SKM-1 treated with dmso at 0.1 percent for 144 hours (cell line): Measurements from ENCODE around the gene IL1R1.
A peak's percentile ranks its signal among the peaks of the same experiment; 100 is the strongest.
"Not testable (repeated sequence)": the region's sequence is repeated elsewhere in the genome, so short reads cannot be mapped to it uniquely, and the experiment has no call there.

Experiments used
- DNase-seq: peaks from one replicate; lab custom pipeline; 2025; ENCODE audit not compliant: unreplicated experiment; lab: John Stamatoyannopoulos, UW

The IL1R1 gene, protein sequence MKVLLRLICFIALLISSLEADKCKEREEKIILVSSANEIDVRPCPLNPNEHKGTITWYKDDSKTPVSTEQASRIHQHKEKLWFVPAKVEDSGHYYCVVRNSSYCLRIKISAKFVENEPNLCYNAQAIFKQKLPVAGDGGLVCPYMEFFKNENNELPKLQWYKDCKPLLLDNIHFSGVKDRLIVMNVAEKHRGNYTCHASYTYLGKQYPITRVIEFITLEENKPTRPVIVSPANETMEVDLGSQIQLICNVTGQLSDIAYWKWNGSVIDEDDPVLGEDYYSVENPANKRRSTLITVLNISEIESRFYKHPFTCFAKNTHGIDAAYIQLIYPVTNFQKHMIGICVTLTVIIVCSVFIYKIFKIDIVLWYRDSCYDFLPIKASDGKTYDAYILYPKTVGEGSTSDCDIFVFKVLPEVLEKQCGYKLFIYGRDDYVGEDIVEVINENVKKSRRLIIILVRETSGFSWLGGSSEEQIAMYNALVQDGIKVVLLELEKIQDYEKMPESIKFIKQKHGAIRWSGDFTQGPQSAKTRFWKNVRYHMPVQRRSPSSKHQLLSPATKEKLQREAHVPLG

DNA sequence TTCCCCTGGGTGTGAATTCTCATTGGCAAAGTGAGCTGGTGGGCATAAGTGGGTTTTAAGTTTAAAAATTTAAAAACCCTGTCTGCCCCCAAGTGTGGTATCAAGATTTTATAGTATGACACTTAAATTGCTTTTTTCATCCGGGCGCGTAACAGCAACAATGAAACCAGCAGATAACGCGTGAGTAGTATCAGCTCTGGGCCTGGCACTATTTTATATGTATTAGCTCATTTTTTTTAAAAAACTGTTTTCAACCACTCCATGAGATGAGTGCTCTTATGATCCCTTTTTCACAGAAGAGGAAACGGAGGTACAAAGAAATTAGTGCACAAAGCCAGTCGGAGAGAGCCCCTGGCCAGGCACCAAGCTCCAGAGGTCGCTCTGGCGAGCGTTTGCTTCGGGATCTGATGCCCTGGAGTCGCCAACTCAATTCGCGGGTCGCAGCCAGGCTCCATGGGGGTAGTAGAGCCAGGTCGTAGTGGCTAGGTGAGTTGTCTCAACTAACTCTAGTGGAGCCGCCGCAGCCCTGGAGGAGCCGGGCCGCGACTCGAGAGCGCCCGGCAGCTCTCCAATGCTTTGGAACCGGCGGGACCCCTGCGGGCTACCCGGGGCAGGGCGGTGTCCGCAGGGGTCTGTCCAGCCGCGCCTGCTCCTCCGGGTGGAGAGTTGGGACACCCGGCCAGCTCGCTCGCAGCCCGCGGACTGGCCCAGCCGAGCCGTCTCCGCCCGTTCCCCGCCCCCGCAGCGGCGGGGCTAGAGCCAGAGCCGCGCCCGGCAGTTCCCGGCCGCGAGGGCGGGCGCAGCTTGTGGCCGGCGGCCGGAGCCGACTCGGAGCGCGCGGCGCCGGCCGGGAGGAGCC is at the start of gene IL1R1:
Gene IL1R1 (plus strand): TSS at position 777 of the 859 bp plus-strand sequence. CDS start 14,979 bp downstream, outside the sequence.
- DNase-seq, result no peak

DNA sequence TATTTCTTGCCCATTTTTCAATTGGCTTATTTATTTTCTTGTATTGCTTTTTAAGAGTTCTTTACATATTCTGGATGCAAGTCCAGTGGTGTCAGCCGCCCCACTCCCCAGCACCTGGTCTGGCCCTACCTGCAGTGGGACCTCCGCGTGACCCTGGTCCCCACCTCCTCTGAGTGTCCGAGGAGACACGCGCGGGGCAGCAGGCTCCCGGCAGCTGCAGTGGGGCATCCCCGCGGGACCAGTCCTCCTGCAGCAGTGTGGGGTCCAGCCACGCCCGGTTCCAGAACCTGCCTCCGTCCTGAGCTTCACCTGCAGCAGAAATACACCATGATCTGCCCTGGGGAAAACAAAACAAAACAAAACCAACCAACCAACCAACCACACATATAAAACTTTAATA is 48.9 kb upstream of the IL1R1 start:
- no peak for DNase-seq

DNA sequence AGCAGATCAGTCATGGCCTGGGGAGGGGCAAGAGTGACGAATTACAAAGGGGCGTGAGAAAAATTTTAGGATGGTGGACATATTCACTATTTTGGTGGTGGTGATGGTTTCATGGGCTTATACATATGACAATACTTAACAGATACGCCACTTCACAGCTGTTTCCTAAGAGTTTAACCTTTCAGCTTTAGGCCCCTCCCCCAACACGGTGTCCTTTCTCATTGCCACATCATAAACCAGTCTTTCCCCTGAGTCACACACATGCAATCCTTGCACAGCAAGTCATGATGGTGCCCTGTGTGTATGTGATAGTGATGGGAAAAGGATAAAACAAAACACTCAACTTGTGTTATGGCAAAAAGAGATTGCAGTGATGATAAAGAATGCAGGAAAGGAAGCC is 47.6 kb upstream of the IL1R1 start:
- DNase-seq, result peak; percentile 59

DNA sequence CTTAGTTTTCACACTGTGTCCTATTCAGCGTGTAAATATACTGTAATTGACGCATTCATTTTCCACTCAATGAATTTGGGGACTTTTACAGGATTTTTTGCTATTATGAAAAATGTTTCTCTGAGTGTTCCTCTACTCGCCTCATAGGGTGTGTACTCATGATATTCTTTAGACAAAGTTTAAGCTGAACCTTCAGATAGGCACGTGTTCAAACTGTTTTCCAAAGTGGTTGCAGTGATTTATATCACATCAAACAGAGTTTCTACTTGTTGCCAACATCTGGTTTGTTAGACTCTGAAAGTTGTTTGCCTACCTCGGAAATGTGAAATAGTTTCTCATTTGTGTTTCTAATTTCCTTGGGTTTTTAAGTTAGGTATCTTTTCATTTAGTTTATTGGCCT is 46.4 kb upstream of the IL1R1 start:
- DNase-seq, result no peak

DNA sequence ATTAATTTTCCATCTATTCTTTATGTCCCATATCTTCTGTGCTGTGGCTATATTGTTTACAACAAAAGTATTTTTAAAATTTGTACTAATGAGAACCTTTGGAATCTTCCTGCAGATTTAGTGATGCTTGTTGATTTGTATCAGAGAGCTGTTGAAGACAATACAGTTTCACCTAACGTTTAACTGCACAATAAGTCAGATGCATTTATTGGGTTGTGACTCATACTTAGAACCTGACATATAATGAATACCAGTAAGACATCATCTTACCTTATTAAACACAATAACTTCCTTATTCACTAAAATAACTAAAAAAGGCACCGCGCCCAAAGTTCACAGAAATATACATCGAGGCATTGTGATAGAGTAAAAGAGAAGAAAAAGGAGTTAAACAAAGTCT is 43.8 kb upstream of the IL1R1 start:
- no peak for DNase-seq

DNA sequence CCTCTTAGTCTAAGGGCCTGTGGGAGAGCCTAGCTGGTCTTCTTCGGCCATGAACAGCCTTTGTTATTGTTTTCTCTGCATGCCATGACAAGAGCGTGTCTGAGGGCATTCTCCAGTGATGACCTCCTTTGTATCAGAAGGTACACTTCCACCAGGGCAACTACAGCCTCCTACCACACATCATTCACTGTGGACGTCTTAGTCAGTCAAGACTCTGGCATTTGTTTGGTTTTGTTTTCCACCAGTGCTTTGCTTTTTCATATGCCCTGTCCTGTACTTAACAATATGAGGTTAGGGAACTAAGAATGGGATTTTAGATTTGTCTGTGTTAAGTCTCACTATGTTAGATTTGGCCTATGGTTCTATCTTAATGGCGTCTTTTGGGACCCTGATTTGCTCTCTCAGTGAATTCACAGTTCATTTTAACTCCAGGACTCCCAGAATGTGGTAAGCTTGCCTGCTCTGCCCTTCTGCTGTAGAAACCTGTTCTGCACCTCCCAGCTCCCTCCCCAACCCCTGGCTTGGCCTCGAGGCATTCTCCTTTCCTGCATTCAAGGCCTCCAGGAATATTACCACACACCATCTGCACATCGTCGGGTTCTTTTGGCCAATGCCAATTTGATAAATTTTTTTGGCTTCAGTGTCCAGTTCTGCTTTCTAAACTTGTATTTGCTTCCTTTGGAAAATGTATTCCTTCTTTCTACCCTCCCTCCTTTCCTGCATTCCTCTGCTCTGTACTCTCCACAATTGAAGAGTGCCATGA is 42.8 kb upstream of the IL1R1 start:
- DNase-seq, result no peak

DNA sequence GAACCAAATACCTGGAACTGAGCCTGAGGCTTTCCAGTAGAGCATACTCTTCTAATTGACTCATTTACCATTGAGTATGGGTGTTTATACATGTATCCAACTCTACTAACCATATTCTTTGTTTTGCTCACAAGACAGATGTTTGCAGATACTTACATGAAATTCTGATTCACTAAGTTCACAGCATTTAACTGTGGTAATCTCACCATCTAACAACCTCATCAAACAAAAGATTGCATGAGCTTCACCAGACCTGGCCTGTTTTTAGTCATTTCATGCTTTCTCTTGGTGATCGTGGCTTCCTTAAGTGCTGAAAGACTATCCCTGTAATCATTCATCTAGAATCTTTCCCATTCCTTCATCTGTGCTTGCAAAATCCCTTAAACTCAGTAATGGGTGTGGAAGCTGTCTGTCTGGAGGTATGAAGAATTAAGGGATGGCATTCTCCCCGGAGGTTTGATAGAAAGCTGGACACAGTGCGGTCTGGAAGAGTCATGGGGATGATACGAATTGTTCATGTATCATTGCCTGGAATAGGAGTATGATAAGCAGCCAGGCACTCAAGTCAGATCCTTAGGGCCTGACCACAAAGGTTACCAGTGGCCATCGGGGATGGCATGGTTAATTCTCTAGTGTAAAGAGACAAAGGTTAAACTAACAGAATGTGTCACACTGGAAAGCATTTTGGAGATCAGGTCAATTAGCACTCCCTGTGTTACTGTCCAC is 42.0 kb upstream of the IL1R1 start:
- no peak for DNase-seq

DNA sequence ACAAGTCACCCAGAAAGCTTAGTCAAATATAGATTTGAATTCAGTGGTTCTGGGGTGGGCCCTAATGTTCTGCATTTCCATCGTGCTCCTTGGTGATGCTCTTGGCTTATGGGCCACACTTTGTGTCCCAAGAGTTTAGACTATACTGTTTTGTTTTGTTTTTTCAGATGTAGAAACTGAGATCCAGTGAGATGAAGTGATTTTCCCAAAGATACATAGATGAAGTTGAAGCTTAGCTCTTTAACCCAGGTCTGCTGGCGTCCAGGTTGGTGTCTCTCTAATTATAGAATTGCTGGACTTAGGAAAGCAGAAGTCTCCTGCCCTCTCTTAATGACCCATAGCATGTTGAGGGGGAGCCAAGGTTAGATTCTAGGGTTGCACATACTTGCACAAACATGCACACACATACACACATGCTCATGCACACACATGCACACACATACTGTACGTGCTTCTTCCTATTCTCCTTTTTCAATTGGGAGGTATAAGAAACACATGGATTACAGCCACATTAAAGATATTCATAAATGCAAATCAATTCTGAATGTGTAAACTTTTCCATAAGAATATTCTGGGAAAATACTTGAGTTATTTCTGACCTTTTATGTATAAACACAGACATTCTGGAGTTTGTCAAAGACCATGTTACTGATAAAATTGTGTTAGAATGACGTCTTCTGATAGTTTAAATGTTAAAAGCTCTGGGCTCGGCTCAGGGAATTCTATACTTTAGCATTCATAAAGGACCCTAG is 41.3 kb upstream of the IL1R1 start:
- DNase-seq, result no peak

DNA sequence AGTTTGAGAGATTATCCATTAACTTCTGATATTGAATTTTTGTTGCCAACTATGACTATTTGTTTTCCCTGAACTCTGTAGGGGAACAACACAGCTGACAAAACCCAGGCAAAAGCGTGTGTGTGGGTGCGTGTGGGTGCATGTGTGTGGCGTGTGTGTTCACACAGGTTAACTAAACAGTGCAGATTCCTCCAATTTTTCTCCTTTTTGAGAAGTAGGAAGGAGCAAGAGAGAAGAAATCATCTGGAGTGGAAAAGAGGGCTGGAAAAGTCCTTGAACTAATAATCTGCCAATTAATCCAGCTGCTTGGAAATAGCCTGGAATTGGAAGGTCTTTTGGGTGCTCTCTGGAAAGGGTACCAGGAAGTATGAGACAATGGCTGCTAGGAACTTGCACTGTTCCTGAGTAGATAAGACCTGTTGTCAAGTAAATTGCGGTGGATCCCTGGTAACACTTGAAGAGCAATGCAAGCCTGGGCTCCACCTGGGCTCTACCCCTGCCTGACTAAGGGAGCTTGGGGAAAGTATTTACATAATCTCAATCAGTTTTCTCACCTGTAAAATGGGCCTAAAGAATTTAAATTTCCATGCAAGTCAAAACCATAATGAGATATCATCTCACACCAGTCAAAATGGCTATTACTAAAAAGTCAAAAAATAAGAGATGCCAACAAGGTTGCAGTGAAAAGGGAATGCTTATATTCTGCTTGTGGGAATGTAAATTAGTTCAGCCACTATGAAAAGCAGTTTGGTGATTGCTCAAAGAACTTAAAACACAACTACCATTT is 40.5 kb upstream of the IL1R1 start:
- no peak for DNase-seq

DNA sequence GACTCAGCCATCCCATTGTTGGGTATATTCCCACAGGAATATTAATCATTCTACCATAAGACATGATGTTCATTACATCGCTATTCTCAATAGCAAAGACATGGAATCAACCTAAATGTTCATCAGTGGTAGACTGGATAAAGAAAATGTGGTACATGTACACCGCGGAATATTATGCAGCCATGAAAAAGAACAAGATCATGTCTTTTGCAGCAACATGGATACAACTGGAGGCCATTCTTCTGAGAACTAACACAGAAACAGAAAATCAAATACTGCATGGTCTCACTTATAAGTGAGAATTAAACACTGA is 40.0 kb upstream of the IL1R1 start:
- DNase-seq, result not testable (repeated sequence)

DNA sequence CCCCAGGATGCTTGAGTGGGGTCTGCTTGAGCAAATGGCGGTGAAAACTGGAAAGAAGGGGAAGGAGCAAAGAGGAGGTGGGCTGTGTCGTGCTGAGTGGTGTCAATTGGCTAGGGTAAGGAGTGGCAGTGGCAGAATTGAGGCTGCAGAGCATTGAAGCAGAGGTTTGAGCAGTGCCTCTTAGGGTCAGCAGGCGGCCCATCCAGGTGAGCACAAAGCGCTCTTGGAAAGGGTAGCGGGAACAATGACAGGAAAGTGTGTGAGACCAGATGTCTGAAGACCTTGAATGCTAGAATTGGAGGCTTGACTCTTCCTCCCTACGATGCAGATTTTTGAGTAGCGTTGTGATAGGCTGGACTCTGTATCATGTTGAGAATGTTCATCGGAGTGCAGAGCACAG is 39.3 kb upstream of the IL1R1 start:
- DNase-seq, result no peak

DNA sequence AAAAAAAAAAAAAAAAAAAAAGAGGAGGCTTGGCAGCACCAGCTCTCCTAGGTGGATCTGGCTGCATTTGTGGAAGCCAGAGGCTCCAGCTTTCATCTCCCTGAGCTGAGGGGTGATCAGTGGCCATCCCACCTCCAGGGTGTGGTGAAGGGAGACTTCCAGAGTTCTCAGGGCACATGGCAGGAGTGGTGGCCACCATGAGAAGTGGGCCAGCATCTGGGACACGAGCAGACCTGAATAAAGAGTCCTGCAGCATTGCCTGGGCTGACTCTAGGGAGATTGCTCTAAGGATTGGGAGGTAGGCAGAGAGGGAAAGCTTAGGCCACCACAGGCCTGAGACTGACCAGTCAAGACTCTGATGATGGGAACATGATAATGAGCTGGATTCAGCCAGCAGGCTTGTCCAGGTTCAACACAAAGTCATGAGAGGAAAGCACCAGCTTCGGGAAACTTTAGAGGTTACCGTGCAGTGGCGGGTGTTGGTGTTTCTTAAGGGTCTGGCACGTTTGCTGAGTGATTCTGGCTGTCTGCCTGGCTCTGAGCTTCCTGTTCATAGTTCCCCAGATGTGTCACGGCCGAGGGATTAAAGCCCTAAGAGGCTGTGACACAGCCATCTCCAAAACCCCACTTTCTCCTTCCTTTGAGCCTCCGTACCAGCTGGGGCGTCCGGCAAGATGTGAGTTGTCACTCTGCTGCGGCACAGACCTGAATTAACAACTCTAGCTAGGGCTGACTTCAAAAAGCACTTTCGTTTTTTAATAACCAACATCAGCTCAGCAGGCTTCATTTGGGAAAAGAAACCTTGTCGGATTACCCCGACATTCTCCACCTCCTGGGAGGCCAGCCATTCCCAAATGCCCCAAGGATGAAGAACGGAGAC is 38.3 kb upstream of the IL1R1 start:
- peak; percentile 9 for DNase-seq

DNA sequence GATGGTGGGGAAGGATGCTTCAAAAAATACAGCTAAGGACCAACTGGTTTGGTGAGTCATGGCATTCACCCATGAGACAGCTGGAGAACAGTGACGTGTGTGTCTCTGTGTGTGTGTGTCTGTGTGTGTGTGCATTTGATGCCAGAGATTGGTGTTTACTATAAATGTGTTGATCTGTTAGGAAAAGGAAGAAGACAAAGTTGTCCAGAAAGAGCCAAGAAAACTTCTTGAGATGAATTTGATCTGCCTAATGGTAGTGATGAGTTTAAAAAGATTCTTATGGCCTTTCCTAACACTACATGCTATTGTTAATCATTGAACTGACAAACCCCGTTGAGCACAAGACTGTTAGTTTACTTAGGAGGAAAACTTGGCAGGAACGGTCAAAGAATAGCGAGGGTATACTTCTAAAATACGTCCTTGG is 36.4 kb upstream of the IL1R1 start:
- no peak for DNase-seq

DNA sequence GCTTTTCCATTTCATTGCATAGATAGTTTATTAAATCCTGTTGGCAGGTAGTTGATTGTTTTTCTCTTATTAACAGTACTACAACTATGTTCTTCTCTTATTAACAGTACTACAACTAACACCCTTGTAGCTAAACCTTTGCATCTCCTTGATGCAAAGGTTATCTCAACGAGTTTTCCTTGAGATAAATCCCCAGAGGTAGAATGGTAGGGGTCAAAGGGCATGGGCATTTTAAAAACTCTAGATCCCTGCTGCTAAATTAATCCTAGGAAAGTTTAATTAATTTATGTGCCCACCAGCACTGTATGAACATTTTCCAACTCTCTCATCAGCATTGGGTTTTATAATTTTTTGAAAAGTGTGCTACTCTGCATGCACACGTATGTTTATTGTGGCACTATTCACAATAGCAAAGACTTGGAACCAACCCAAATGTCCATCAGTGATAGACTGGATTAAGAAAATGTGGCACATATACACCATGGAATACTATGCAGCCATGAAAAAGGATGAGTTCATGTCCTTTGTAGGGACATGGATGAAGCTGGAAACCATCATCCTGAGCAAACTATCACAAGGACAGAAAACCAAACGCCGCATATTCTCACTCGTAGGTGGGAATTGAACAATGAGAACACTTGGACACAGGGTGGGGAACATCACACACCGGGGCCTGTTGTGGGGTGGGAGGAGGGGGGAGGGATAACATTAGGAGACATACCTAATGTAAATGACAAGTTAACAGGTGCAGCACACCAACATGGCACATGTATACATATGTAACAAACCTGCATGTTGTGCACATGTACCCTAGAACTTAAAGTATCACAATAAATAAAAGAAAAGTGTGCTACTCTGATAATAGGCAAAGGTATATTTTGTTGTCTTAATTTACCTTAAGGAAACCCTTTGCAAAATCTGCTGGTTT is 35.5 kb upstream of the IL1R1 start:
- DNase-seq, result not testable (repeated sequence)

DNA sequence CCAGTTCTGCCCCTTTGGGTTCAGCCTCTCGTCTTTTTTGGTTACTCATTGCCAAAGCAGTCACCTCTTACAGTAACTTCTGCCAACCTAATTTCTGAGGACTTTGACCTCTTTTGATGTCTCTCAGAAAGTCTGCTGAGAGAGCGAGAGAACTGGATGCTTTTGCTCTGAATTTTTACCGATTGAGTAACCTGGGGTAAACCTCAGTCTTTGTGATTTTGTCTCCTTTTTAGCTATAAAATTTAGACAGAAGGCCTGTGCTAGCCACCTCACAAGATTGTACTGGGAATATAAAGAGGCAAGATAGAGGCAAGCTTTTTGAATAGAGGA is 34.8 kb upstream of the IL1R1 start:
- no peak for DNase-seq

DNA sequence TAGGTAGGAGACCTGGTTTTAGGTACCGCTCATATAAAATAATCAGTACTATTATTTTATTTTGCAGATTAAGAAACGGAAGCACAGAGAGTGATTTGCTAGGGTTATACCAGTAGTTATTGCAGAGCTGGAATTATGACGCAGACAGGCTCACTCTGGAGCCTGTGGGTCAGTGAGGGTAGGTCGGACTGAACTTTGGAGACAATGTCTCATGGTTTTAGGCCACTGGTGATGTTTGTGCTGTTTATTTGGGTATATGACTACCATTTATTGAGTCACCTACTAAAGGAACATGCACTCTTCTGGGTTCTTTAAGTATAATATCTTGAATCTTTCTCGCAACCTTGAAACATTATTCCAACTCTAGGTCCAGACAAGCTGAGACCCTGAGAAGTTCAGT is 33.5 kb upstream of the IL1R1 start:
- DNase-seq, result no peak

DNA sequence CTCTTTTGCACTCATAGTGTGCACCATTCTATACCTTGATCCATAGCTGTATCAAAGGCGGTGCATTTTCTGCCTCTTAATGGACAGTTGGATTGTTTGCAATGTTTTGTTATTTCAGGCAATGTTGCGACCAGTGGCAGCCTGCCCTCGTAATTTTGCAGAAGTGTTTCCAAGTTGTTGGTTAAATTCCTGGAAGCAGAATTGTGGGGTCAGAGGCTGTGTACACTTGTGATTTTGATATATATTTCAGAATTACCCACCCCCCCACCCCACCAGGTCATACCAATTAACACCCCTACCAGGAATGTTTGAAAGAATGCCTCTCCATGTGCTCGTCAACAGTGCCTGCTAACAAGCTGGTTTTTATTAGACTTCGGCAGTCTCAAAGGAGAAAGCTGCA is 32.4 kb upstream of the IL1R1 start:
- DNase-seq, result no peak
